Measurements from ENCODE around the gene OCA2.

The OCA2 gene

GRCh38 chr15:27833178-27833577 is 265.9 kb downstream of the OCA2 start:
- no peak overlapping the region for H3K4me3 ChIP-seq (replicated peaks in 1 of 2; ENCODE audit: low read depth in 2 of 2, low read length in 2 of 2)
- TF ChIP-seq, protein P1, sequence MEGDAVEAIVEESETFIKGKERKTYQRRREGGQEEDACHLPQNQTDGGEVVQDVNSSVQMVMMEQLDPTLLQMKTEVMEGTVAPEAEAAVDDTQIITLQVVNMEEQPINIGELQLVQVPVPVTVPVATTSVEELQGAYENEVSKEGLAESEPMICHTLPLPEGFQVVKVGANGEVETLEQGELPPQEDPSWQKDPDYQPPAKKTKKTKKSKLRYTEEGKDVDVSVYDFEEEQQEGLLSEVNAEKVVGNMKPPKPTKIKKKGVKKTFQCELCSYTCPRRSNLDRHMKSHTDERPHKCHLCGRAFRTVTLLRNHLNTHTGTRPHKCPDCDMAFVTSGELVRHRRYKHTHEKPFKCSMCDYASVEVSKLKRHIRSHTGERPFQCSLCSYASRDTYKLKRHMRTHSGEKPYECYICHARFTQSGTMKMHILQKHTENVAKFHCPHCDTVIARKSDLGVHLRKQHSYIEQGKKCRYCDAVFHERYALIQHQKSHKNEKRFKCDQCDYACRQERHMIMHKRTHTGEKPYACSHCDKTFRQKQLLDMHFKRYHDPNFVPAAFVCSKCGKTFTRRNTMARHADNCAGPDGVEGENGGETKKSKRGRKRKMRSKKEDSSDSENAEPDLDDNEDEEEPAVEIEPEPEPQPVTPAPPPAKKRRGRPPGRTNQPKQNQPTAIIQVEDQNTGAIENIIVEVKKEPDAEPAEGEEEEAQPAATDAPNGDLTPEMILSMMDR (IDR thresholded peaks at IDR 0.05; ENCODE audit: low read depth, low read length) = no peak
- no peak for DNase-seq (ENCODE audit: low read depth in 2 of 2)

DNA sequence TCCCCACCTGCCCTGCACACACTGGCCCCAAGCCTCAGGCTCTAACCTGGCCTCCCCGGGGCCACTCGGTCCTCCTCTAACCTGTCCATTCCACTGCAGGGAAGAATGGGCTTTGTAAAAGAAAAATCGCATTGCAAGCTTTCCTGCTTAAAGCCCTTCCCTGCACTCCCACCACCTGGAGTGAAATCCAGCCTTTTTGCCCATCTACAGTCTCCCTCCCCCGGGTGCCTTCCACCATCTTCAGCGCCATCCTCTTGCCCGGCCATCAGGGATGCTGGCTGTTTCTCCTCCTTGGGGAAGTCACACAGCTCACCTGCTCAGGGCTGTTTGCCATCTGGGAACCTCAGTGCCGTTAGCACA is 266.9 kb downstream of the OCA2 start:
- H3K4me3 ChIP-seq (replicated peaks in 1 of 2; ENCODE audit: low read depth in 2 of 2, low read length in 2 of 2) = no peak overlapping the region
- DNase-seq (ENCODE audit: low read depth in 2 of 2) = no peak
- TF ChIP-seq, protein P1 (IDR thresholded peaks at IDR 0.05; ENCODE audit: low read depth, low read length) = no peak

DNA sequence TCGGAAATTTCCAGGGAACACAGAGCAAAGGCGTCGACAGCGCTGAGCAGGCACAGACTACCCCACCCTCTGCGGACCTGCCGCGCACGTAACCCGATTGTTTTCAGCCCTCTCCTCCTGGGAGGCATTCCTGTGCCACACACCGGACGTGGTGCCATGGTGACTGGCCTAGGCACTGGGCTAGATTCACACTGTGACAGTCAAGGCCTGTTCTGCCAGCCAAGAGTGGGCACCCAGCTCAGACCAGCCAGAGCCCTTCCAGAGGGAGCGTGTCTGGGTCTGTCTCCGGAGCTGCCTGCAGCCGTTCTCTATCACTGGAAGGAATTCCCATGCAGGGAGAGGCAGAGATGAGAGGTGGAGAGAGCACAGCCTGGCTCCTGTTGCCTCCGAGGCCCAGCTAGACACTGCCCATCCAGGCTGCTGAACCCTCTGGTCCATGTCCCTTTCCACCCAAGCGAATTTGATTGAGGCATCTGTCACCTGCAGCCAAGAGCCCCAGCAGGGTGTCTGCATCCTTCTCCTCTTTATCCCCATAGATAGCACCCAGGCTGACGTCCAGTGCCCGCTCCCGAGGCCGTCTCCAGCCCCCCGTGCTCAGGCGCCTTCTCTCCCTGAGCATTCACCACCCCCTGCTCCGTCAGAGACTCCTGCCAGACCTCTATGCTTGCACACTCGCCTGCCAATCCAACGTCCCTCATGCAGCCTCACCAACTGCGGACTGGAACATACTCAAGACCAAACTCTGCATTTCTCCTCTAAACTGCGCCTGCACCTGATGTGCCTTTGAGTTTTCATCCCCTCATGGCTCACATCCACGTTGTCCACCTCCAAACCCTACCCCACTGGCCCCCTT is 267.5 kb downstream of the OCA2 start:
- H3K4me3 ChIP-seq (replicated peaks in 1 of 2; ENCODE audit: low read depth in 2 of 2, low read length in 2 of 2) = no peak overlapping the region
- TF ChIP-seq, protein P1 (IDR thresholded peaks at IDR 0.05; ENCODE audit: low read depth, low read length) = no peak
- no peak for DNase-seq (ENCODE audit: low read depth in 2 of 2)

- H3K4me3 ChIP-seq (replicated peaks in 1 of 2; ENCODE audit: low read depth in 2 of 2, low read length in 2 of 2) = no peak overlapping the region
- DNase-seq (ENCODE audit: low read depth in 2 of 2) = no peak
- TF ChIP-seq, protein P1 (IDR thresholded peaks at IDR 0.05; ENCODE audit: low read depth, low read length) = no peak
Measured at GRCh38 chr15:27828746-27829145, 270.4 kb downstream of the OCA2 start.

DNA sequence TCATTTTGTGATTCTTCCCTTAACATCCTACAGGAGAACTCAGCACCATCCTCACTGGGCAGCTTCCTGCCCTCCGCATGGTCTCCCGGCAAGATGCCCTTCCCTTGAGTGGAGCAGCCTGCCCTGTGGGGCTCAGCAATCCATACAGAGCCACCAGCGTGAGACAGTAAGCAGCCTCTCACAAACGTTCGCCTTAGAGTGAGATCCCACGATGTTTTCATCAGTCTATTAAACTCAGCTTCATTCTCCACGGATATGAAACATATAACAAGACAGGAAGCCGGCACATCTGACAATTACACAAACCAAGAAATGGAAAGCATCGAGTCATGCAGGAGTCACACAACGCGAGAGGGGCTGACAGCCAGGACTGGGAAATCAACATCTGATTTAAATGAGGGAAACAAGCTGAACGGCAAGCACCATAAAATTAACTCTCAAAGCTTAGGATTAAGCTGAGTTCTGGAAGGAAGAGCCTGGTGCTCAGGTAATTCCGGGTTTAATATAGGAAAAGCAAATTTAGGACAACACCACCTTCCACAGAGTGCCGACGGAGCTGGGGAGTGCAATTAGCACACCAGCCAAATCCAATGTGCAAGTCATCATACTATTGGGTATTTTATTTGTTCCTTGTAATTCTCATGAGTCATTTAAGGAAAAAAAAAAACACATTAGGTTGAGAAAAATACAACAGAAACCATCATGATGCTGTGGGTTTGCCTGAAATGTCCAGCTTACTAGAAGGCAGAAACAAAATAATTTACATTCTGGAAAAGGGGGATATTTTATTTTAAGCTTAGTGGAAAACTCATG is 272.0 kb downstream of the OCA2 start:
- DNase-seq (ENCODE audit: low read depth in 2 of 2) = peak in 1 of 2 donors; percentile 1
- H3K4me3 ChIP-seq (replicated peaks in 1 of 2; ENCODE audit: low read depth in 2 of 2, low read length in 2 of 2) = no peak overlapping the region

GRCh38 chr15:27826411-27826810 is 272.7 kb downstream of the OCA2 start:
- TF ChIP-seq, protein P1 (IDR thresholded peaks at IDR 0.05; ENCODE audit: low read depth, low read length) = no peak
- no peak overlapping the region for H3K4me3 ChIP-seq (replicated peaks in 1 of 2; ENCODE audit: low read depth in 2 of 2, low read length in 2 of 2)
- no peak for DNase-seq (ENCODE audit: low read depth in 2 of 2)

More for the DNA sequence above, 272.0 kb downstream of the OCA2 start:
- TF ChIP-seq, protein P1 (IDR thresholded peaks at IDR 0.05; ENCODE audit: low read depth, low read length) = no peak

Measured in cardiac fibroblast (primary cell).